GM18526 (cell line): Measurements from ENCODE around the gene H2BK1.

ENCODE experiments used
- POLR2A ChIP-seq: IDR thresholded peaks from 3 replicates; pipeline ENCODE4 v1.6.1; 2011; ENCODE audit not compliant: insufficient read length; ENCODE audit errors: extremely low read depth

The H2BK1 gene

DNA sequence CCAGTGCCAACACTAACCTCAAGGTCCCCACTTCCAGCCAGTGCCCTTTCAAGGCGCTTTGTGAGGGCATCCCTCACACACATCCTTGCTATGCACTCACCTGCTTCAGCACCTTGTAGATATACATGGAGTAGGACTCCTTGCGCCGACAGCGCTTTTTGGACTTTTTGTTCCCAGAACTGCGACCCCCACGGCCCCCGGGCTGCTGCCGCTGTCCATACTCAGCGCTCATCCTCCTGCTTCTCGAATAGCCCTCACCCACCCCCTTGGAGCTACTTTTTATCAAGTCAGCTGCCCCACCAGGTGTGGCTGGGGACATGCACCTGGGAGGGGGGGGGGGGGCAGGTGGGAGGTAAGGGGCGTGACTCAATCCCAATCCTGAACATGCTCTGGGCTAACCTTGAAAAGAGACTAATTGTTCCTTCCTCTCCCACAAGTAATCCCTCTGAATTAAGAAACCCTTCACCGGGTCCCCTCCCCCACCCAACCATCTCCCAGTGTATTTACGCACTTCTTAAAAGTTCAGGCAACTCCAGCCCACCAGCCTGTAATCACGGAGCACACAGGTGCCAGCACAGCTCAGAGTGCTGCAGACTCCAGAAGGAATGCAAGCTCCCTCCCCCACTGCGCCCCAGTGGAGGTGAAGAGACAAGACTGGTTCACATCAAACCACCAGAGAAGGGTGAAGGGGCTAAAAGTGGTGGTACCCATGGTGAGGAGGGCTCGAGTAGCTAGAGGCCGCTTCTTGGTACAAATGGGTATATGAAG is at the start of gene H2BK1:
TSS of gene H2BK1 (minus strand) at position 402 of the 768 bp plus-strand sequence. CDS start at position 232, 170 bp downstream.
- TF ChIP-seq POLR2A: no peak

DNA sequence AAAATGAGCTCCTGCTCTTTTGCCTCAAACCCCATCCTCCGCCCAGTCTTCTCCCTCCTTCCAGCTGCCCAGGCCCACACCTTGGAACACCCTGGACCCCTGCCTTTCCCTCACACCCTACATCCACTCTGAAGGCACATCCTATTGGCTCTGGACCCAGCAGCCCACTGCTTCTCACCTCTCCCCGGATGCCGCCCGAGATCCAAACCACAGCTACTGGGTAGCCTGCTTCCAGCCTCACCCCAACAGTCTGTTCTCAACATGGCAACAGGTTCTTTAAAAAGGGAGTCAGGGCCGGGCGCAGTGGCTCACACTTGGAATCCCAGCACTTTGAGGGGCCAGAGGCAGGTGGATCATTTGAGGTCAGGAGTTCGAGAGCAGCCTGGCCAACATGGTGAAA is 47.7 kb upstream of the H2BK1 start:
- TF ChIP-seq POLR2A: no peak

DNA sequence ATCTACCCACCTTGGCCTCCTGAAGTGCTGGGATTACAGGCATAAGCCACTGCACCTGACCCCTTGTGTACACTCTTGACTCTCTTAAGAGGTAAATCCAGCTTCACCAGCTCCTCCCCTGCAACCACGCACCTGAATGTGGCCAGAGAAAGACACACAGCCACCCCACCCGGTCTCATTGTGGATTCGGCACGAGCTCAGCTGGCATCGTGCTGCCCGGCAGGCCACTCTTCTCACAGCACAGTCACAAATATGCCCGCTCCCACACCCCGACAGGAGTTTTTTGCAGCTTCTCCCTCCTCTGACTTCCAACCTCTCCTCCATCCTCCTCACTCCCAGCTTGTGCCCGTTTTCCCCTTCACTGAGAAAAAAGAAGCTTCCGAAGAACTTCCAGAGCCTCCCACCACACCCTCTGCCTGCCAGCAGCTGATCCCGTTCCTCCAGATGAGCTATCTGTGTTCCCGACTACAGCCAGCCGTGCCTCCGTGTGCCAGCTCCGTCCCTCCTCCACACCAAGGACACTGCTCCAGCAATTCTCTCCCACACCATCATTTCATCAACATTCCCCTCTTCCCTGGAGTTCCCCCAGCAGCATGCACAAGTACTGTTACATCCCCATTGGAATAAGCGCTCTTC is 46.2 kb upstream of the H2BK1 start:
- no peak for TF ChIP-seq POLR2A

DNA sequence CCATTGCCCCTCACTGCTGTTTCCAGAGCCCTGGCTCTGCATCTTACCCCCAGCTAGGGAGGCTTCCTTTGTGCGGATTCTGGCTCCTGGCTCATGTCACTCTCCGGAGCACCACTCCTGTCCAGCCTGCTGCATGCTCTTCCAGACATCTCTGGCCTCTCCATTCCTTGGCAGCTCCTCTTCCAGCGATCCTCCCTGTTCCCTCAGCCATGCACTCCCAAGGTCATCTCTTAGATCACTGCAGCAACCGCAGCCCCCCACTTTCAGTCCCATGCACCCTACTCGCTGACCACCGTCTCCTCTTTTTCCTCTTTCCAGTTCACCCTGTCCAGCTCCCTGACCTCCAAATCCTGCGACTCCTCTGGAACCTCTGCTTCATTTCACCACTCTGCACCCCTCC is 45.1 kb upstream of the H2BK1 start:
- TF ChIP-seq POLR2A: no peak

DNA sequence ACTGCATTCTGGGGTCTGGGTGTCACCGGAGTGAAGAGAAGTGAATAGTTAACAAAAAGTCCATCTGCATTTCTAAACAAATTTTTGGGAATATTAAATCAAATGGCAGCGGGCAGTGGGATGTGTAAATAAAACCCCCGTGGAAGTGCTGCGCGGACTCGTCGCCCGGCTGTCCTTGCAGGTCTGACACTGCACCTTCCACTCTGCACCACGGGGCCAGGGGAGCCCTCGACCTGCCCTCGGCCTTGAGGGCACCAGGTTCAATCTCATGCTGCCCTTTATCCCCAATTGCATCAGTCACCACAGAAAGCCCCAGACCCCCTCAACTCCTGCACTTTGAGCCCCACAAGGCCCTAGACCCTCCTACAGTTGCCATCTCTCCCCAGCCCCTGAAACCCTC is 44.6 kb upstream of the H2BK1 start:
- TF ChIP-seq POLR2A: no peak

DNA sequence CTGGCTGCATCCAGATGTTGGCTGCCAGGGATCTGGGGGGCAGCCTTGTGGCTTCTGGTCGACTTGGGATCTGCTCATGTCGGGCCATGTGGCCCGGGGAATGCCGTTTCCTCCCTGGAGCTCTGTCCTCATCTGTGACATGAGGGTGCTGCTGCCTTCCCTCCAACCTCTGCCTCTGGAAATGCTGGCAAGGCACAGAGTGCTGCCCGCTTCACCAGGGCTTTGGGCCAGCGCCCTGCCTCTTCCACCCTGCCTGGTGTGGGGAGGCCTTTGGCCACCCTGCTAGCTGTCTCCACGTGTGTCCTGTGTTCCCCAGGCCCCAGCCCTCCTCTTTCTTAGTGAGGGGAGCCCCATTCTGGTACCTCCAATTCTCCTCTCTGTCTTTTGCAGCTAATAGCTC is 44.0 kb upstream of the H2BK1 start:
- no peak for TF ChIP-seq POLR2A

DNA sequence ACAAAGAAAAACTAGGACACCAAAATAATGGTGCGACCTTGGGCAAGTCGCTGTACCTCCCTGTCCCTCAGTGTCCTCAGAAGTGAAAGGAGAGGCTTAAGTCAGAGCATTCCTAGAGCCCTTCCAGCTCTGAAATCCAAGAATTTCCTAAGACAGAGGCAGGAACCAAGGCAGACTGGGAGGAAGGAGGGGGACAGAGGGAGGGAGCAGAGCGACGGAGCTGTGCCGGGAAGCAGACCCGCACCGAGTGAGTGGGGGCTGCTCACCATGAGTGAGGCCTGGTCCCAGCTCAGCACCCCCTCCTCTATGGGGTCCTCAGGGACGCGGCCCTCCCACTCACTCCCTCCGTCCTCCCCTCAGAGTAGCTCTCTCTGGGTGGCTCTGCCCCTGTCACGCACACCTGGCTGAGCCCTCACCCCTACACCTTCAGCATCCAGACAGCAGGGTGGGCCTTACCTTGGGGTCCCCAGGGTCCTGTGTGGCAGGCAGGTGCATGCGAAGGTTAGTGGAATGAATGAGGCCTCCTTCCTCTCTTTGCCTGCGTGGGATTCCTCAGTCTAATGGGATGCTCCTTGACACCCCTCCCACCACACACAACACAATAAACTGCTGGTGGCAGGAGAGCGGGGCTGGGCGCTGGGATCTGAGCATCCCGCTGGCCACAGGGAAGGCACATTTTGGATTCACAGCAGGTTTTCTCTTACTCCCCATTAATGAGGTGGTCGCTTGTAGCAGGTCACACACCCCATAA is 42.8 kb upstream of the H2BK1 start:
- TF ChIP-seq POLR2A: no peak

DNA sequence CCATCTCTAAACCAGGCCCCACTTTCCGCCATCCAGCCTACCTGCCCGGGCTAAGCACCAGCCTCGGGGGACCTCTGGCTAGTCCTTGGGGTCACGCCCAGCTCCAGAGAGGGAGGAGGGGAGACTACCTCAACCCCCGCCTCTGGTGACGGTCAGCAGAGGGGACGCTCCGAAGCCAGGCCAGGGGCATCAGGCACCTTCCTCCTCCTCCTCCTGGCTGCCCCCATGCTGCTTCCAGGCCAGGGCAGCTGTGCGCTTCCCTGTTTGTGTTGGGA is 42.2 kb upstream of the H2BK1 start:
- no peak for TF ChIP-seq POLR2A

DNA sequence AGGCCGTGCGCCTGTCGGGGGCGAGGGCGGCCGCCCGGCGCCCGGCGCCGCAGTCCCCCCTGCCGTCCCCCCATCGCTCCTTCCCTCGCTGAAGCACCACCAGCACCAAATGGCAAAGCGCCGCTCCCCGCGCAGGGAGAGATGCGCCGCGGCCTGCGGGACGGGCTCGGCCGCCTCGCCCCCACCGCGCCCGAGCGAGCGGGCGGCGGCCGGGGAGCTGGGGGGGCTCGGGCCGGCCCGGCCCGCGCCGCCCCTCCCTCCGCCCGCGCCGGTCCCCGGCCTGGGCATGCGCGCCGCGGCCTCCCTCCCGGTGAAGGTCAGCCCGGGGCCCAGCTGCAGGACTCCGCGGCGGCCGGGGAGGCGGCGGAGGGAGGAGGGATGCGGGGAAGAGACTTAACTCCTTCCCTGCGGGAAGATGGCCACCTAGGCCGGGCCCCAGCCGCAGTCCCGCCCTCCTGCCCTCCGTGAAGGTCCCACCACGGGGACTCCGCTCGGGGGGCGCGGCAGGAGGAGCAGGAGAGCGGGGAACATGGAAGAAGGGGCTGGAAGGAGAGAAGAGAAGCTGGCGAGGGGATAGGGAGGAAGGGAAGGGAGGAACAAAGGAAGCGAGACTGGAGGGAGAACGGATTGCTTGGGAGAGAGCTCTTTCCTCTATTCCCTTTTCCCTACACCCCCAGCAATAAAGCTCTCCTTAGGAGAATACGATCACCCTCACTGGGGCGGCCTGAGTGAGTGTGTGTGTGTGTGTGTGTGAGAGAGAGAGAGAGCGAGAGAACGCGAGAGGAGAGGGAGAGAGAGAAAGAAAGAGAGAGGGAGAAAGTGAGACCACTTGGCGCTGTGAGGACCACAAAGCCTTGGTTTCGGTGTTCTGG is 41.6 kb upstream of the H2BK1 start:
- TF ChIP-seq POLR2A: no peak

DNA sequence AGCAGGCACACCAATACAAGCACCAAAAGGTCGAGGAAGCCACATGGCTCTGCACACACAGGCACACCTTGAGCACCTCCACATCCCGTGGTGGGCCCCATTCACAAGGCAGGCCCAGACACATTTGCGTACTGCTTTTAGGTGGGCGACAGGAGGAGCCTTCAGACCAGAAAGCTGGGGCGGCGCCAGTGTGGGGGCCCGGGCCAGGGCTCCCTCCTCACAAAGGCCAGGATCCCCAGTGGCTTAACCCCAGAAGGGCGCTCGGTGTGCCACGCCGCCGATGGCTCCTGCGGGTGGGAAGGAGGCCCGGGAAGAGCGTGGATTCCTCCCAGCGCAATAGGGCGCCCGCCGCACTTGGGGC is 41.0 kb upstream of the H2BK1 start:
- TF ChIP-seq POLR2A: no peak

DNA sequence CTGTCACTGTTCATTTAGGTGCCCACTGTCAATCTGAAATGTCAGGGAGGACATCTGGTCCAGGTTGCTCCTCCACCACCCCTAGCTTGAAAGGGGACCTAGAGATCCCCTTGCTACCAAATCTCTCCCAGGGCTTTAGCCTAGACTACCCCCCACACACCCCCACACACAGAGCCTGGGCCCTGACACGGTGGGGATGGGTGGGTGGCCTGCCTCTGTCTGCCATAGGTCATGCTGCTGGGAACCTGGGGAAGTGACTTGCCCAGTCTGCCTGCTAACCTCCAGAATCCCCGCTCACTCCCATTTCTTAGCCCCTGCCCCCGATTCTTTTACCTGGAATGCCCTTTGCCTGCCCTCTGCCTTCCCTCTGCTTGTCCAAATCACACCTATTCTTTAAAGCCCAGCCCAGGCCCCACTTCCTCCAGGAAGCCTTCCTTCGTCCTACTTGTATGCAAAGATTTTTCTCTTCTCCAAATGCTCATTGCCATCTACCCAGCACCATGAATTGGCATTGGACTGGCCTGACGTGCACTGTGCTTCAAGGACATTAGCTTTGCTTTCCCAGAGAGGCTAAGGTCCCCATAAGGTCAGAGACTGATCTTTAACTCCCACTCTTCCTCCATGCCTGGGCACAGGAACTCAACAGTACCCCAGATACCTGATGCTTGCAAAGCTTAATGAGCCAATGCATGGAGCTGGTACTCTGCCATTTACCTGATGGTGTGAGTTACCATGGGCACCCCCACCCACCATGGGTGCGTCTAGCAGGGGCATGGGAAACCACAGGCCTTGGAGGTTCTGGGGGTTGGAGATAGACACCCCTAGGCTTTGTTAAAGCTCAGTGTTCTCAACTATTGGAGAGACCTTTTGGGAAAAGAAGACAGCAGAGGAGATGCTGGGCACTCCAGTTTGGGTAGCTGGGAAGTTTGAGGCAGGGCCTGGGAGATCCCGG is 40.2 kb upstream of the H2BK1 start:
- TF ChIP-seq POLR2A: no peak

DNA sequence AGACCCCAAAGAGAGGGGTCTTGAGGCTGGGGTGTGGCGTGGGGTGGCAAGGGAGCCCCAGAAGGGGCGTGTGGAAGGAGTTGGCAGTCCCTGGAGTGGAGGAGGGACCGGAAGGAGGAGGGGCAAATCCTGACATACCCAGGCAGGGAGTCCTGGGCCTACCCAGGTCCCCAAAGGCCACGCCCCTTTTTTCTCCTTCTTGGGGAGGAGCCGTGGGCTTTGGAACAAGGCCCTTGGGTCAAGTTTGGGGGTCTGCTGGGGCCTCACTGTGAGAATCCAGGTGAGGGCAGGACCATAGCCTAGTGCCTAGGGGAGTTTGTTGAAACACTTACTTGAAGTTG is 39.4 kb upstream of the H2BK1 start:
- TF ChIP-seq POLR2A: no peak

DNA sequence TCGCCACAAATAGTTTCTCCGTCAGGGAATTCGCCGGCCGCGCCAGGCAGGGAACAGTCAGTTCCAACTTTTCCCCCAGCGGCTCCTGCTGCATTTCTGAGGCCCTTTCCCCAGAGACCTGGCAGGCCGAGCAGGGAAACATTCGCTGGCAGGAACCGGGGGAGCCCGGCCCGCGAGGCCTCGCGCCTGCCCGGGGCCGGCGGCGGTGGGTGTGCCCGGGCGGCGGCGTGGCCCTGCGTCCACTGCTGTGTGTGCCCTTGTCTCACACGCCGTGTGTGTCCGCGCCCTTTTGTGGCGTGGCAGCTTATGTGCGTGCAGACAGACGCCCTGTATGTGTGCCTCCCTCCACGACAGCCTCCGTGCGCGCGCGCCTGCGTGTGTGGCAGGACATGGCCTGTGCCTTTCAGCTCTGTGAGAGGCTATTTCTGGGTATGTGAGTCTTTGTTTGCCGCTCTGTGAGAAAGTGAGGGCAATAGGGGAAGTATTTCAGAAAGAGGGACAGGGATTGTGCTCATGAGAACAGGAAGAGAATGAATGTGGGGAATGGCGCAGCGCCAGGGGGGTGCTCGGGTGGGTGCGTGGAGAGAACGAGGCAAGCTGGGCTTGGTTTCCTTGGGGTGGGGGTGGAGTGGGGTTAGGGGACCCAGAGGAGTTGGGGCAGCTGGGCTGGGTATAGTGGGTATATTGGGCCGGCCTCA is 38.9 kb upstream of the H2BK1 start:
- no peak for TF ChIP-seq POLR2A
